AG04450 (cell line): ENCODE data around the gene APOL2. TPM values are rescaled to one million over a fixed set of nuclear protein-coding genes. Genes with fewer than 3 reads are reported as not detected.
"Not testable (repeated sequence)": the region's sequence is repeated elsewhere in the genome, so short reads cannot be mapped to it uniquely, and the experiment has no call there.

Source experiments
- CTCF ChIA-PET: fragments of 300-600, 350-600 bp; formaldehyde crosslinking; extraction: SDS; loops from one replicate; lab custom pipeline; 2022; ENCODE audit warnings: antibody characterized with exemption, inconsistent platforms; lab: Charles Lee
- POLR2A ChIA-PET: fragments of 350-600 bp; formaldehyde crosslinking; extraction: SDS; loops from one replicate; lab custom pipeline; 2021; ENCODE audit warnings: antibody characterized with exemption, inconsistent platforms; lab: Yijun Ruan, JAX
- DNase-seq: peaks from one replicate; pipeline ENCODE4 v3.0.0-alpha.2; 2011; ENCODE audit warnings: low read depth, low spot score
- H3K27ac ChIP-seq: one replicate; pipeline ENCODE4 v1.5.1; 2012; ENCODE audit warnings: low read depth, low read length, control low read depth
- H3K27me3 ChIP-seq: one replicate; pipeline ENCODE4 v1.6.0; 2012; ENCODE audit warnings: low read length; ENCODE audit not compliant: control insufficient read depth, insufficient read depth
- H3K4me3 ChIP-seq: 2 replicates; pipeline ENCODE4 v1.5.1; 2011; ENCODE audit warnings: mild to moderate bottlenecking, low read depth, low read length, control low read depth
- H3K9me3 ChIP-seq: 2 replicates; pipeline ENCODE4 v1.5.1; 2012; ENCODE audit warnings: low read length; ENCODE audit not compliant: control insufficient read depth, insufficient read depth
- polyA plus RNA-seq: library from polyadenylated mRNA; depleted of rRNA; stranded (reverse); fragments of >200 nt; gene quantifications from 2 replicates; pipeline ENCODE4 v1.2.3, GENCODE V29; 2011
- TF ChIP-seq, protein P1 (sequence below): IDR thresholded peaks from 2 replicates; pipeline ENCODE4 v1.5.1; 2011; ENCODE audit warnings: low read depth, low read length, control low read depth, inconsistent platforms

The APOL2 gene
- polyA plus RNA-seq, 1 experiment, result 19.7 TPM

DNA sequence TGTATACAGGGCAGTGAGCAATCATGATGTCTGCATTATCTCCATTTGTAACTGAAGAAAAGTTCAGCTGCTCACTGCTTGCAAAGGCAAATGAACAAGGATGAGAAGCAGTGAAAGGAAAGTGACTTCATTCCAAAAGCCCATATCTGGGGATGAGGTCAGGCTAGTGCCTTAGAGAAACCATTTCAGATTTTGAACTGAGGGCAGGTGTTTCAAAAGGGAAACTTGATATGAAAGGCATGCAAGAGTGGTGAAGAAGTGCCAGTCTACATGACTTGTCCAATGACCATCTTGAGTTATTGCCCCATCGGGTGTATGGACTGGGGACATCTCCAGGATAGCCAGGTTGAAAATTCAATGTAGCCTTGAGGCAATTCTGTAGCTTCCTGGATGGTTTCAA, 30.4 kb downstream of the APOL2 start:
- ChIA-PET POLR2A (no interaction called here), CTCF (no interaction called here)
- no peak for DNase-seq
- peaks cover 24% of the 10 kb centered on the region for H3K27me3 ChIP-seq
- no peaks in the 10 kb centered on the region for H3K9me3 ChIP-seq
- no peak overlapping the region for H3K27ac ChIP-seq
- H3K4me3 ChIP-seq, result no peak overlapping the region
- TF ChIP-seq, protein P1, sequence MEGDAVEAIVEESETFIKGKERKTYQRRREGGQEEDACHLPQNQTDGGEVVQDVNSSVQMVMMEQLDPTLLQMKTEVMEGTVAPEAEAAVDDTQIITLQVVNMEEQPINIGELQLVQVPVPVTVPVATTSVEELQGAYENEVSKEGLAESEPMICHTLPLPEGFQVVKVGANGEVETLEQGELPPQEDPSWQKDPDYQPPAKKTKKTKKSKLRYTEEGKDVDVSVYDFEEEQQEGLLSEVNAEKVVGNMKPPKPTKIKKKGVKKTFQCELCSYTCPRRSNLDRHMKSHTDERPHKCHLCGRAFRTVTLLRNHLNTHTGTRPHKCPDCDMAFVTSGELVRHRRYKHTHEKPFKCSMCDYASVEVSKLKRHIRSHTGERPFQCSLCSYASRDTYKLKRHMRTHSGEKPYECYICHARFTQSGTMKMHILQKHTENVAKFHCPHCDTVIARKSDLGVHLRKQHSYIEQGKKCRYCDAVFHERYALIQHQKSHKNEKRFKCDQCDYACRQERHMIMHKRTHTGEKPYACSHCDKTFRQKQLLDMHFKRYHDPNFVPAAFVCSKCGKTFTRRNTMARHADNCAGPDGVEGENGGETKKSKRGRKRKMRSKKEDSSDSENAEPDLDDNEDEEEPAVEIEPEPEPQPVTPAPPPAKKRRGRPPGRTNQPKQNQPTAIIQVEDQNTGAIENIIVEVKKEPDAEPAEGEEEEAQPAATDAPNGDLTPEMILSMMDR, result no peak

DNA sequence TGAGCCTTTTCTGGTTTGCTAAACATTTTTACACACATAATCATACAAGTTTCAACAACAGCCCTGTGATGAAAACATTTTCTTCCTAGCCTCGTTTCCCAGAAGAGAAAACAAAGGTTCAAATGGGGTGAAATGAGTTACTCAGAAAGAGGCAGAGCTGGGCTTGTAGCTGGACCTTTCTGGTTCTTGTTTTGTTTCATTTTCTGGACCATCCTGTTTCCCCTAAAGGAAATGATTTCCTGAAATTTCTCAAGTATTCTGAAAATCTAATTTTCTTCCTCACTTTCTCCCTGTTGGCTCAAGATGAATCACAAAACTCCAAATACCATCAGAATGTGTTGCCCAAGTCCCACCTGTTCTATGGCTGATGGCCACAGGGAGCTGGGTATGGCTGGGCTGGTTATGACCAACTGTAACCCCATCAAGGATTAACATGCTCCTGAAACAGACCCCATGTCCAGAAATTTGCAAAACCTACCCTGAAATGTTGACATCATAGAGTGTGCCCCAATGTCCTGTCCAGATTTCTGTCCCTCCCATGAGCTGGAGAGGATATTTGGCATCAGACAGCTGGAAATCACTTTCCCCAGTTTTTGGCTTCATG, 31.1 kb downstream of the APOL2 start:
- peaks cover 19% of the 10 kb centered on the region for H3K27me3 ChIP-seq
- no peaks in the 10 kb centered on the region for H3K9me3 ChIP-seq
- no peak for DNase-seq
- no peak overlapping the region for H3K27ac ChIP-seq
- ChIA-PET CTCF (no interaction called here), POLR2A (no interaction called here)
- no peak overlapping the region for H3K4me3 ChIP-seq
- TF ChIP-seq, protein P1, result no peak

- Histone ChIP-seq H3K4me3 (no peak overlapping the region), H3K9me3 (no peaks in the 10 kb centered on the region), H3K27me3 (peaks cover 6% of the 10 kb centered on the region), H3K27ac (no peak overlapping the region)
- CTCF ChIA-PET, result no interaction called here
- POLR2A ChIA-PET, result no interaction called here
- no peak for DNase-seq
- TF ChIP-seq, protein P1, result no peak
These were observed 33.1 kb downstream of the APOL2 start for GRCh38 chr22:36206255-36206654.

DNA sequence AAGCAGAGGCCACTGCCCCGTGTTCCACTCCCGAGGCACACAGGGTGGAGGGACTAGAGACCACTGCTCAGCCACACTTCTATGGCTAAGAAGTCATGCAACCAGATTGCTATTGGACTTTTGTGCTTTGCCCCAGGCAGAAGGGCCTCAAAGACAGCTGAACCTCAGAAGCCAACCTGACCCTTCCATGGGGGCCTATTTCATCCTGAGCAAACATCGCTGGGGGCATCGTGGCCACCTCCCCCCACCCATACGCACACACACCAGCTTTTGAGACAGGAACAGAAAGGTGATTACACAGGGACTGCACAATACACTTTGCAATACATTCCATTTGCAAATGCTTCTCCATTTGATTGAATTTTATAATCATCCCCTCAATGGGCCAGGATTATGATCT, 33.8 kb downstream of the APOL2 start:
- CTCF ChIA-PET, DNase-seq, POLR2A ChIA-PET, H3K9me3 ChIP-seq, H3K4me3 ChIP-seq, H3K27me3 ChIP-seq, H3K27ac ChIP-seq: not testable (repeated sequence)

DNA sequence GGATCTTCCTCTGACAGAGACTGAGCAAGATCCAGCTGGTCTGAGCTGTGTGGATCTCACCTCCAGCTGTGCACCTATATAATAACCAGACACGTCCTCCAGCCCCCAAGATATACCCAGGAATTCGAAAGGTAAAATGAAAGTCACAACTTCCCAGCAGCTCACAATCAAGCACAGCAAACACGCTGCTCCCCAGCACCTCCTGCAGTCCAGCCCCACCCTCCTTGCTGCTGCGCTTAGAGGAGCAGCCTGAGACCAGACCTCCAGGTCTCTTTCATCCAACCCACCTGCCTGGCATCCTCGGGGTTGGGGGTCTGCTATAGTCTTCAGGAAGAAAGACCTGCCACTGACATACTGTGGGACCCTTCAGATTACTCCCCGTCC, 34.7 kb downstream of the APOL2 start:
- Histone ChIP-seq H3K9me3 (no peaks in the 10 kb centered on the region), H3K4me3 (no peak overlapping the region), H3K27ac (no peak overlapping the region), H3K27me3 (peaks cover 6% of the 10 kb centered on the region)
- POLR2A ChIA-PET, result interaction anchor here (1.1 kb wide), 1 partner anchor 22 kb away, joined by 3 read pairs; no protein-coding TSS in a partner anchor
- DNase-seq, result no peak
- CTCF ChIA-PET, result interaction anchor here (0.9 to 1.1 kb wide), 3 partner anchors 10 to 282 kb away, joined by 3 to 14 read pairs (median 6); no protein-coding TSS in a partner anchor
- TF ChIP-seq, protein P1, result no peak
